CD4-positive, alpha-beta T cell treated with Interleukin-17A for 1 hour (primary cell): ENCODE measurements around the gene RAB17.
"Not testable (repeated sequence)": the region's sequence is repeated elsewhere in the genome, so short reads cannot be mapped to it uniquely, and the experiment has no call there.

Experiments used
- DNase-seq: peaks from one replicate; pipeline ENCODE4 v3.0.0-alpha.2; 2020

The RAB17 gene

GRCh38 chr2:237623428-237624403 is 33.2 kb upstream of the RAB17 start:
- no peak for DNase-seq

- DNase-seq, result no peak
Measured at GRCh38 chr2:237618449-237618848, 27.9 kb upstream of the RAB17 start.

- no peak for DNase-seq
Measured at GRCh38 chr2:237617587-237617982, 27.1 kb upstream of the RAB17 start.

- peak; percentile 23 for DNase-seq
Measured at GRCh38 chr2:237616734-237617586, 26.4 kb upstream of the RAB17 start.

GRCh38 chr2:237616373-237616733 is 25.8 kb upstream of the RAB17 start:
- no peak for DNase-seq

GRCh38 chr2:237615631-237616249 is 25.2 kb upstream of the RAB17 start:
- DNase-seq, result no peak

GRCh38 chr2:237614151-237614720 is 23.7 kb upstream of the RAB17 start:
- DNase-seq, result no peak

GRCh38 chr2:237613679-237614078 is 23.1 kb upstream of the RAB17 start:
- no peak for DNase-seq

- no peak for DNase-seq
Measured at GRCh38 chr2:237612527-237613357, 22.2 kb upstream of the RAB17 start.

- DNase-seq, result not testable (repeated sequence)
Measured at GRCh38 chr2:237606522-237606921, 16.0 kb upstream of the RAB17 start.

- DNase-seq, result no peak
Measured at GRCh38 chr2:237604960-237605359, 14.4 kb upstream of the RAB17 start.

- no peak for DNase-seq
Measured at GRCh38 chr2:237604391-237604790, 13.9 kb upstream of the RAB17 start.

- DNase-seq, result peak; percentile 88
Measured at GRCh38 chr2:237603718-237604362, 13.3 kb upstream of the RAB17 start.

GRCh38 chr2:237603049-237603717 is 12.6 kb upstream of the RAB17 start:
- peak; percentile 16 for DNase-seq

- no peak for DNase-seq
Measured at GRCh38 chr2:237602409-237602808, 11.9 kb upstream of the RAB17 start.

- no peak for DNase-seq
Measured at GRCh38 chr2:237601453-237602116, 11.1 kb upstream of the RAB17 start.

GRCh38 chr2:237600205-237600846 is 9.8 kb upstream of the RAB17 start:
- DNase-seq, result no peak

- DNase-seq, result no peak
Measured at GRCh38 chr2:237599465-237600110, 9.1 kb upstream of the RAB17 start.
